HCT116 (cell line): ENCODE measurements around the gene PCID2. TPM values are rescaled to one million over a fixed set of nuclear protein-coding genes. Genes with fewer than 3 reads are reported as not detected.

Source experiments
- ATAC-seq: fragments of 200-7000 bp; cut with Tn5 transposase; 2 replicates; pipeline ENCODE4 v1.9.1; 2020; ENCODE audit warnings: mild to moderate bottlenecking, moderate library complexity
- BruUV-seq: library from RNA; stranded (reverse); fragments of 400-500 nt; replicated peaks from 2 replicates; lab custom pipeline; 2021; lab: Mats Ljungman, UMichigan
- CTCF ChIA-PET: fragments of 300-600 bp; sonication (Branson Sonifier 250); formaldehyde crosslinking; loops from one replicate; lab custom pipeline; 2021; ENCODE audit warnings: antibody characterized with exemption; lab: Charles Lee
- POLR2A ChIA-PET: fragments of 300-600, 350-600 bp; sonication (Branson Sonifier 250); formaldehyde crosslinking; loops from one replicate; lab custom pipeline; 2021; ENCODE audit warnings: antibody characterized with exemption; lab: Charles Lee
- RAD21 ChIA-PET, 2 experiments: fragments of 300-600 bp; sonication (Branson Sonifier 250); formaldehyde crosslinking; loops; one replicate each; lab custom pipeline; 2023; ENCODE audit warnings: low total read pairs in 2 of 2; ENCODE audit not compliant: uncharacterized antibody in 2 of 2, unreplicated experiment in 2 of 2, low non-redundant PET in 1 of 2; lab: Charles Lee
- DNase-seq: peaks from one replicate; pipeline ENCODE4 v3.0.0-alpha.2; 2010; ENCODE audit warnings: low read depth, low spot score
- H2AFZ ChIP-seq: fragments of 200-600 bp; shearing (Covaris generic), sonication (generic); 2 replicates; pipeline ENCODE4 v1.6.1; 2017; ENCODE audit warnings: low read depth, mixed run types, mixed read lengths, antibody characterized with exemption, low read length; ENCODE audit not compliant: poor library complexity, severe bottlenecking
- H3K27ac ChIP-seq: 2 replicates; pipeline ENCODE4 v1.5.1; 2012; ENCODE audit warnings: low read depth, low read length
- H3K27me3 ChIP-seq: fragments of 200-600 bp; sonication (generic); 2 replicates; pipeline ENCODE4 v1.6.1; 2016; ENCODE audit warnings: mixed run types, low read length, mixed read lengths; ENCODE audit not compliant: insufficient read depth
- H3K36me3 ChIP-seq, 2 experiments: fragments of 200-500 bp in 1 of 2; fragments of 200-600 bp in 1 of 2; sonication (Bioruptor generic) in 1 of 2; sonication (generic) in 1 of 2; 2 replicates each; pipeline versions ENCODE4 v1.5.1 to v1.6.1; 2014 to 2016; ENCODE audit warnings: low read length in 2 of 2, inconsistent platforms in 1 of 2, mixed read lengths in 1 of 2, mixed run types in 1 of 2; ENCODE audit not compliant: insufficient read depth in 2 of 2, control insufficient read depth in 1 of 2
- H3K4me1 ChIP-seq, 2 experiments: fragments of 200-600 bp in 1 of 2; sonication (generic) in 1 of 2; 2 replicates each; pipeline versions ENCODE4 v1.5.1 to v1.6.1; 2012 to 2017; ENCODE audit warnings: low read length in 2 of 2, inconsistent platforms in 1 of 2, mild to moderate bottlenecking in 1 of 2, mixed read lengths in 1 of 2, mixed run types in 1 of 2, moderate library complexity in 1 of 2; ENCODE audit not compliant: insufficient read depth in 2 of 2, control insufficient read depth in 1 of 2
- H3K4me2 ChIP-seq: fragments of 200-600 bp; sonication (generic); 2 replicates; pipeline ENCODE4 v1.6.1; 2017; ENCODE audit warnings: mixed run types, low read length, mixed read lengths
- H3K4me3 ChIP-seq, 2 experiments: fragments of 200-600 bp in 1 of 2; sonication (generic) in 1 of 2; replicated peaks in 1 of 2; 2 replicates each; pipeline ENCODE4 v1.5.1; 2011 to 2016; ENCODE audit warnings: low read length in 2 of 2, control low read depth in 1 of 2, low read depth in 1 of 2, mild to moderate bottlenecking in 1 of 2, mixed read lengths in 1 of 2, mixed run types in 1 of 2
- H3K79me2 ChIP-seq: fragments of 200-600 bp; sonication (generic); 2 replicates; pipeline ENCODE4 v1.6.1; 2017; ENCODE audit warnings: mild to moderate bottlenecking, mixed run types, low read length, moderate library complexity, mixed read lengths; ENCODE audit not compliant: insufficient read depth
- H3K9ac ChIP-seq: fragments of 200-600 bp; sonication (generic); 2 replicates; pipeline ENCODE4 v1.6.1; 2016; ENCODE audit warnings: low read length, mixed read lengths
- H3K9me2 ChIP-seq: fragments of 200-600 bp; sonication (generic), shearing (Covaris generic); 2 replicates; pipeline ENCODE4 v1.6.1; 2017; ENCODE audit warnings: mixed run types, mild to moderate bottlenecking, moderate library complexity; ENCODE audit not compliant: insufficient read depth
- H3K9me3 ChIP-seq, 2 experiments: fragments of 200-500 bp in 1 of 2; fragments of 200-600 bp in 1 of 2; sonication (Bioruptor generic) in 1 of 2; sonication (generic) in 1 of 2; 2 replicates each; pipeline ENCODE4 v1.6.1; 2014 to 2017; ENCODE audit warnings: low read length in 2 of 2, mixed read lengths in 2 of 2, inconsistent platforms in 1 of 2, low read depth in 1 of 2, mild to moderate bottlenecking in 1 of 2, mixed run types in 1 of 2, moderate library complexity in 1 of 2; ENCODE audit not compliant: control insufficient read depth in 1 of 2, insufficient read depth in 1 of 2
- H4K20me1 ChIP-seq: fragments of 200-600 bp; sonication (generic), shearing (Covaris generic); 2 replicates; pipeline ENCODE4 v1.6.1; 2017; ENCODE audit warnings: mixed run types, mild to moderate bottlenecking, moderate library complexity; ENCODE audit not compliant: insufficient read depth
- ATF3 ChIP-seq: IDR thresholded peaks from 2 replicates; pipeline ENCODE4 v1.6.1; 2012
- ELF1 ChIP-seq: IDR thresholded peaks from 2 replicates; pipeline ENCODE4 v1.6.1; 2012; ENCODE audit warnings: low read depth, borderline replicate concordance
- EZH2phosphoT487 ChIP-seq: fragments of 200-600 bp; IDR thresholded peaks from 2 replicates; pipeline ENCODE4 v1.6.1; 2018; ENCODE audit warnings: antibody characterized with exemption, borderline replicate concordance
- SIN3A ChIP-seq: IDR thresholded peaks from 2 replicates; pipeline ENCODE4 v1.6.1; 2012; ENCODE audit warnings: low read depth
- SP1 ChIP-seq: IDR thresholded peaks from 2 replicates; pipeline ENCODE4 v1.6.1; 2012; ENCODE audit warnings: low read depth
- ZFX ChIP-seq: fragments of 450-650 bp; IDR thresholded peaks from 2 replicates; pipeline ENCODE4 v1.6.1; 2017
- ZNF274 ChIP-seq: fragments of 200-500 bp; sonication (Bioruptor generic); IDR thresholded peaks from 2 replicates; pipeline ENCODE4 v1.6.1; 2014; ENCODE audit warnings: mild to moderate bottlenecking, low read depth, low read length, inconsistent platforms
- intact Hi-C: fragments of 100-400 bp; cut with micrococcal nuclease; formaldehyde crosslinking; loops from 2 replicates; pipeline ENCODE4 v1.10.0; 2022
- total RNA-seq: library from RNA; stranded (reverse); gene quantifications from one replicate; pipeline ENCODE4 v1.2.1, GENCODE V29; 2021; ENCODE audit not compliant: unreplicated experiment
- TF ChIP-seq, protein P1 (sequence below), 3 experiments: fragments of 200-600 bp in 1 of 3; sonication (generic) in 1 of 3; IDR thresholded peaks in 2 of 3; conservative IDR thresholded peaks in 1 of 3; 2 replicates each; pipeline ENCODE4 v1.5.1; 2012 to 2017; ENCODE audit warnings: low read depth in 2 of 3, low read length in 2 of 3, antibody characterized with exemption in 1 of 3, borderline replicate concordance in 1 of 3, control low read depth in 1 of 3, mild to moderate bottlenecking in 1 of 3, mixed read lengths in 1 of 3, mixed run types in 1 of 3, moderate library complexity in 1 of 3; ENCODE audit not compliant: insufficient read depth in 1 of 3

Gene PCID2
- total RNA-seq, 1 experiment from 2014 or later, result 73.3 TPM

DNA sequence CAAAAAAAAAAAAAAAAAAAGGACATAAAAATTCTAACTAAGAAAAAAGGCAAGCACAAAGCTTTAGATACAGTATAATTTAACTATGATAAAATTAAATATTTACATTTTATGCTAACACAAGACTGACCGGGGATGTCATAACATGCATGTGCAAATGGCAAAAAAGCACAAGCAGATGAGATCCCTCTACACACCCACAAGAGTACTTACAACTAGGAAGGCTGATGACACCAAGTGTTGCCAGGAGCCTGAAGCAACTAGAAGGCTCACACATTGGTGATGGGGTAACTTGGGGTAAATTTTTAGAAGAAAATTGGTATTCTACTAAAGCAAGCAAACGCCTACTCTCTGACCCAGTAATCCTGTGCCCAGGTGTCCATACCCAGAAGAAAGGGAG lies 6.7 kb downstream of the PCID2 start:
- DNase-seq, result no peak
- POLR2A ChIA-PET, result no interaction called here
- H3K4me1 ChIP-seq, result peaks cover under 1 to 4% of the 10 kb centered on the region in 2 experiments; a peak in 3 of 4 replicates
- no peak overlapping the region for H3K9ac ChIP-seq
- H3K4me2 ChIP-seq, result no peak overlapping the region
- H3K9me3 ChIP-seq, result no peaks in the 10 kb centered on the region
- no peak for TF ChIP-seq ZNF274
- TF ChIP-seq SIN3A, result no peak
- TF ChIP-seq, protein P1, sequence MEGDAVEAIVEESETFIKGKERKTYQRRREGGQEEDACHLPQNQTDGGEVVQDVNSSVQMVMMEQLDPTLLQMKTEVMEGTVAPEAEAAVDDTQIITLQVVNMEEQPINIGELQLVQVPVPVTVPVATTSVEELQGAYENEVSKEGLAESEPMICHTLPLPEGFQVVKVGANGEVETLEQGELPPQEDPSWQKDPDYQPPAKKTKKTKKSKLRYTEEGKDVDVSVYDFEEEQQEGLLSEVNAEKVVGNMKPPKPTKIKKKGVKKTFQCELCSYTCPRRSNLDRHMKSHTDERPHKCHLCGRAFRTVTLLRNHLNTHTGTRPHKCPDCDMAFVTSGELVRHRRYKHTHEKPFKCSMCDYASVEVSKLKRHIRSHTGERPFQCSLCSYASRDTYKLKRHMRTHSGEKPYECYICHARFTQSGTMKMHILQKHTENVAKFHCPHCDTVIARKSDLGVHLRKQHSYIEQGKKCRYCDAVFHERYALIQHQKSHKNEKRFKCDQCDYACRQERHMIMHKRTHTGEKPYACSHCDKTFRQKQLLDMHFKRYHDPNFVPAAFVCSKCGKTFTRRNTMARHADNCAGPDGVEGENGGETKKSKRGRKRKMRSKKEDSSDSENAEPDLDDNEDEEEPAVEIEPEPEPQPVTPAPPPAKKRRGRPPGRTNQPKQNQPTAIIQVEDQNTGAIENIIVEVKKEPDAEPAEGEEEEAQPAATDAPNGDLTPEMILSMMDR (IDR thresholded peaks at IDR 0.05 in 2 of 3, conservative IDR thresholded peaks at IDR 0.05 in 1 of 3; ENCODE audit: borderline replicate concordance in 1 of 3, insufficient read depth in 1 of 3, low read depth in 2 of 3, low read length in 2 of 3), result no peak
- TF ChIP-seq EZH2phosphoT487, result no peak
- no peak for TF ChIP-seq ELF1
- TF ChIP-seq SP1, result no peak
- TF ChIP-seq ATF3, result no peak
- TF ChIP-seq ZFX, result no peak
- peaks cover 93% of the 10 kb centered on the region for H3K79me2 ChIP-seq
- intact Hi-C loops, result no loop called here
- RAD21 ChIA-PET, result no interaction called here
- no peaks in the 10 kb centered on the region for H3K9me2 ChIP-seq
- H3K27ac ChIP-seq, result no peak overlapping the region
- no peak overlapping the region for H3K4me3 ChIP-seq
- ATAC-seq, result no peak
- H2AFZ ChIP-seq, result no peak overlapping the region
- peaks cover 21 to 47% of the 10 kb centered on the region in 2 experiments for H3K36me3 ChIP-seq
- no TSS peak for BruUV-seq
- no peaks in the 10 kb centered on the region for H3K27me3 ChIP-seq
- CTCF ChIA-PET, result no interaction called here
- peaks cover 9% of the 10 kb centered on the region; the same call in 1 of the 2 replicates for H4K20me1 ChIP-seq
